ENCODE data around the gene CHRNA7.
"Not testable (repeated sequence)": the region's sequence is repeated elsewhere in the genome, so short reads cannot be mapped to it uniquely, and the experiment has no call there.

Gene CHRNA7

DNA sequence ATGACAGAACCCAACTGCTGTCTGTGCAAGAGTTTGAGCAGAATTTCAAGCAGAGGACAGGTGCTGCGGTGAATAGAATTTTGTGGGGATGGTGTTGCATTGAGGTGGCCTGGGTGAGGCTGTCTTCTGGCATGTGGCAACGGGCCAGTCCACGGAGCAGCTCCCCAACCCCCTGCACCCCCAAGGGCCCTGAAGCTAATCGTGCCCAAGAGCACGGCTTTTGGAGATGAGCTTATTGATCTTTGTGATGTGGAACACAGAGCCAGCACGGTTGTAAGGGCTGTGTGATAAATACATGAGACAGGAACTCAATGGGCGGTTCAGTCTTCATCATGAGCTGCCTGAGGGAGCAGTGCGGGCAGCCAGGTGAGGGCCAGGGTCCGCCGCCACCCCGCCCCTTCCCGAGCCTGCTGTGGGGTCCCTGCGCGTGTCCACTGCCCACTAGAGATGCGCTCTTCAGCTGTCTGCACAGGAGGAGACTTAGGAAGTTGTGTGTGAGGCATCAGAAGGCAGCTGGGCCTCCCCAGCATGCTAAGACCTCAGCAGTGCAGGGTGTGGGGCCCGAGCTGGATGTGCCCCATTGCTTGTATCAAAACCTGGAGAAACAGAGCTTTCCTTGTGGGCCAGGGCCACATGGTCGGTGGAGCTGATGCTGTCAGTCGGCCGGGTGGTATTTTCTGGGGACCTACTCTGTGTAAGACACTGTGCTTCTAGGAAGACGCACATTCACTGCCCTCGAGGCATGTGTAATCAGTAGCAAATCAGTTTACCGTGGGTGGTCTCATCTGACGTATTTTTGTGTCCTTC lies 90.5 kb downstream of the CHRNA7 start:
- no peak for DNase-seq

DNA sequence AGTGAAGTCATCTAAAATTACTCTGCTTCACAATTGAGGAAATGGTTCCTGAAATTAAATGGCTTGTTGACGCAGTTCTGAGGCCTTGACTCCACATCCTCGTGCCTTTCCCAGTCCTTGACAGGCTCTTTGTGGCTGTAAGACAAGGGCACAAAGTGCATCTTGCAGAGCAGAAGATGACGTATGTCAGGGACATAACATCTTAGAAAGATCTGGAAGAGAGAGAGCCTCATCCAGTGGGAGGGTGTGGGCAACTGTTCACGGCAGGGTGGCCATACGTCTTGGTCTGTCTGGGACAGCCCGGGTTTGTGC lies 91.0 kb downstream of the CHRNA7 start:
- DNase-seq: no peak

DNA sequence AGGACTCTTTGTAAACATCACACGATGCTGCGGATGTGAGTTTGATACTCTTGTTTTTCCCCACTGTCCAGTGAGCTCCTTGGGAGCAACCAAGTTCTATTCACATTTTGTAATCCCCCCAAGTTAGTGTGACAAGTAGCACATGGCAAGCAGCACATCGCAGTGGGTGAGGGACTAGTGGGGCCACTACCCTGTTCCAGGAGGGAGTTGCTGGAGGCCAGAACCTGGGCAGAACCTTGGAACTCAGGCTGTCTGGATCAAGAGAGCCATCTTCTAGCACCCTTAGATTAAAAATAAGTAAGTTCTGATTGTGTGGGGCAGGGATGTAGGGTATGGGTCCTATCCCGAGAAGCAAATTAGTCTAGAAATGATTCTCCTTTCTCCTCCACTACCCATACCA lies 91.7 kb downstream of the CHRNA7 start:
- DNase-seq: no peak

DNA sequence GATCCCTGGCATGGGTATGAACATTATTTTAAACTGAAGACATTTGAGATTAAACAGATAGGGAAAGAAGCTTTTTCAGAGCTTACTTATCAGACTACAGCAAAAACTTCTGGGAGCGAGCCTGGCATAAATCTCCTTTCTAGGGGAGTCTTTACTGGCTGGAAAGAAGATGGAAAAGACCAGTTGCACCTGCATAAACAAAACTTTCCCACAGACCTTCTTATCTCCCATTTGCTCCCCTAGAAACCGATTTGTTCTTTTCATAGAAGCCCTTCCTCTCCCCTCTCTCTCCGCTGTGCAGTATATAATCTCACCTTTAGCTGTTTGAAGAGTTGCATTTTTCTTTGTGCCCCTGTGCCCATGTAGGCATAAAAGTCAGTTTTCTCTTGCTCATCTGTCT lies 93.2 kb downstream of the CHRNA7 start:
- DNase-seq: no peak

DNA sequence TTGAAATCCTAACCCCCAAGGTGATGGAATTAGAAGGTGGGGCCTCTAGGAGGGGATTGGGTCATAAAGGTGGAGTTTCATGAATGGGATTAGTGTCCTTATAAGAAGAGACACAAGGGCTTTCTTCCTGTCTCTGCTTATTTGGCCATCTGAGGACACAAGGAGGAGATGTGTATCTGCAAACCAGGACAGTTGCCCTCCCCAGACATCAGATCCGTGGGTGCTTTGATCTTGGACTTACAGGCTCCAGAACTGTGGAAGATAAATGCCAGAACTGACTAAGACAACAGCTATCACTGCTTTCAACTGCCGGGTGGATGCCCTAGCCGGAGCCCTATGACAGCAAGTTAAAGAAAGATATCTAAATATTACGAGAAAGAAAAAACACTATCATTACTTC lies 94.4 kb downstream of the CHRNA7 start:
- DNase-seq: no peak

DNA sequence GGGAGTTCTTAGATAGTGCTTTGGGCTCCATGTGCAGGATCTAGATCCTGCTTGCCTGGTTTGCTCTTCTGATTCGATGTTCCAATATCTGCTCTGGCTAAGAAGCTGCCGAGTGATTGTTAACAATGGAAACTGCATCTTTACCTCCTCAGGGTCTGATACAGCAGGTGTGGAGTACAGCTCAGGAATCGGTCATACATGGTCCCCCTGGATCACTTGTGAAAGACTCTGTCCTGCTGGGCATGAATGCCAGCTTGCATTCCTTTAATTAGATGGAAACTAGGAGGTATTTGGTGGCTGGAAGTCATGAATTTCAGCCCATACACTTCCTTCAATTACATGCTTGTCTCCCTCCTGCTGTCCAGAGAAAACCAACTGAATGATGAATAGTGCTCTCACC lies 95.3 kb downstream of the CHRNA7 start:
- no peak for DNase-seq

DNA sequence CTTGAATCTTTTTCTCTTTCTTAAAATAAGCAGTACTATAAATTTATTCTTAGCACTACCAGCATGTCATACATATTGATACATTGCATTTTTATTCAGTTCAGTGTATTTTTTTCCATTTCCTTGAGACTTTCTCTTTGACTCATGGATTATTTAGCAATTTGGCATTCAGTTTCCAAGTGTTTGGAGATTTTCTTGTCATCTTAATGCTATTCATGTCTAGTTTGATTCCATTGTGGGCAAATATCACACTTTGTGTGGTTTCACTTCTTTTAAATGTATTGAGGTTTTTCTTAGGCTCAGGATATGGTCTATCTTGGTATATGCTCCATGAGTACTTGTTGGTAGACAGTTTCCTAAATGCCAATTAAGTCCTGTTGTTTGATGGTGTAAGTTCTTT lies 99.5 kb downstream of the CHRNA7 start:
- no peak for DNase-seq

DNA sequence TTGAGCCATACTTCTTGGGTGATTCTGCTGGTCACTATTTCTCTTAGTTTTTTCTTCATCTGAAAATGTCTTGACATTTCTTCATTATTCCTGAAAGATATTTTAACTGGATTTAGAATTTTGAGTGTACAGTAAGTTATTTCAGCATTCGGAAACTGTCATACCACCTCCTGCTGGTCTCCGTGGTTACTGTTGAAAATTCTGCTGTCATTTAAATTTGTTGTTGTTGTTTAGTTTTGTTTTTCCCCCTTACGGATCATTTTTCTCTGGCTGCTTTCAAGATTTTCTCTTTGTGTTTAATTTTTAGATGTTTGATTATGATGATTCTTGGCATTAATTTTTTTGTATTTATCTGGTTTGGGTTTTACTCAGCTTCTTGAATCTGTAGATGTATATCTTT lies 100.5 kb downstream of the CHRNA7 start:
- no peak for DNase-seq

DNA sequence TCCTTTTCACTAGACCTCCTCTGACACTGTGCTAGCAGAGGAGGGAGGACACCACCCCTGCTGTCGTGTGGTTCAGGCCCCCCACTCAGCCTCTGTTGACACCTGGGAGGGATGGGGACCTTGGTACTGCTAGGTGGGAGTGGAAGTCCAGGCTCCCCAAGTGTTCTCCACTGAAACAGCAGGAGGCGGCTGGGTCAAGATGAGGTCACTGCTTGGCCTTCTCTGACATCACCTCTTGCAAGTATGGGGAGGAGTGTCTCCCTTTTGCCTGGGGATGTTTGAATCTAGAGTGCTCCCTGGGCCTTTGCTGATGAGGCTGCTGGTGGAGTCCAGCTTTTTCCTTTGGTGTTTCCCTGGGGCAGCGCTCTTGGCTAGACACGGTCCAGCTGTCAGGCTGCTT lies 101.5 kb downstream of the CHRNA7 start:
- no peak for DNase-seq

DNA sequence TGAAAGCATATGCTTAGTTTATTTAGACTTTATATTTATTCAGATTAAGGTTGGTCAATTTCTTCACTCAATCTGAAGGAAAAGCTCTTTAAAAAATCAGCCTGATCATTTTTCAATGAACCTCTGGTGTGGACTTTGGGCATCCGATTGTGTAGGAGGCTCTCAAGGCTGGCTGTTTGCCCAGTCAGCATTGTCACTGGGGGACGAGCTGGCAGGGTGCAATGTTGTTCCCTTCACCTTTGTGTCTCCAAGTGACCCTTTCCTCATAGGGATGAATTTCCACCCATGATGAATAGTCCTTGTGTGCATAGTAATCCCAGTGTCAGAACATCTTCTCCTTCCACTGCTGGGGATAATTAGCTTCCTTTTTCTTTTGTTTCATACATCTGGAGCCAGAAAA lies 102.5 kb downstream of the CHRNA7 start:
- no peak for DNase-seq

DNA sequence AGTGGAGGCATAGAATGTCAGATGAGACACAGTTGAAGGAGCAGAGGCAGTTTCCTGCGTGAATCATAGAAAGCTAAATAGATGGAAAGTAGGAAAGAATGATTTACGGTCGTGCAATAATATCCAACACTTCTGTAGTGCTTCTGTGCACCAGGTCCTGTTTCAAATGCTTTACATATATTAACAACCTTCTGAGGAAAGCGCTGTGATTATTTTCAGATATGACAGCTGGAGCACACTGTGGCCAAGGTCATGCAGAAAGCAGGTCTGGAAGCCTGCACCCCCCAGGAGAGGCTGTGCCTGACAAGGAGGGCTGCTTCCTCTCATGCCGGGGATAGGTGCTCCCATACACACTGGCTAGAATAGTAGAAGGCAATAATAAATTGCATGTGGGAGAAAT lies 104.5 kb downstream of the CHRNA7 start:
- no peak for DNase-seq

DNA sequence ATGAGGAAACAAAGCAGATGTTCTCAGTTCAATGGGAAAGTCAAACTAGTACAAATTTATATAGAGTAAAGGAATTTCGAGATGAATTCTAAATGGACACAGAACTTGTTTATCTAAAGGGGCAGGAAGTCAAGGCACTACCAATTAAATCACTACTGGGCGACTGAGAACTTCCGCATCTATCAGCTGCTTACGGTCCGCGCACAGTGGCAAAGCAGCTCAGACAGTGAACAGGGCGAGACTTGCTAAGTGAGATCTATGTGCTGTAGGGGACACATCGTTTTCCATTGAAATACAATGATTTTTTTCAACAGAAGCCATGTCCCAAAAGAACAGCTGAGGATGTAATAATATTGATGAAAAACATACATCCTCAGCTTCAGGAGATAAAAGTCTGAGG lies 105.0 kb downstream of the CHRNA7 start:
- DNase-seq: no peak

DNA sequence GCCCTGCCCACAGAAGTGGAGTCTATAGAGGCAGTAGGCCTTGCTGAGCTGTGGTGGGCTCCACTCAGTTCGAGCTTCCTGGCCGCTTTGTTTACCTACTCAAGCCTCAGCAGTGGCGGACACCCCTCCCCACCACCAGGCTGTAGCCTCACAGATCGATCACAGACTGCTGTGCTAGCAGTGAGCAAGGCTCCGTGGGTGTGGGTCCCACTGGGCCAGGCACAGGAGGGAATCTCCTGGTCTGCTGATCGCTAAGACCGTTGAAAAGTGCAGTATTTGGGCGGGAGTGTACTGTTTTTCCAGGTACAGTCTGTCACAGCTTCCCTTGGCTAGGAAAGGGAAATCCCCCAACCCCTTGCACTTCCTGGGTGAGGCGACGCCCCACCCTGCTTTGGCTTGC lies 115.2 kb downstream of the CHRNA7 start:
- DNase-seq: not testable (repeated sequence)

DNA sequence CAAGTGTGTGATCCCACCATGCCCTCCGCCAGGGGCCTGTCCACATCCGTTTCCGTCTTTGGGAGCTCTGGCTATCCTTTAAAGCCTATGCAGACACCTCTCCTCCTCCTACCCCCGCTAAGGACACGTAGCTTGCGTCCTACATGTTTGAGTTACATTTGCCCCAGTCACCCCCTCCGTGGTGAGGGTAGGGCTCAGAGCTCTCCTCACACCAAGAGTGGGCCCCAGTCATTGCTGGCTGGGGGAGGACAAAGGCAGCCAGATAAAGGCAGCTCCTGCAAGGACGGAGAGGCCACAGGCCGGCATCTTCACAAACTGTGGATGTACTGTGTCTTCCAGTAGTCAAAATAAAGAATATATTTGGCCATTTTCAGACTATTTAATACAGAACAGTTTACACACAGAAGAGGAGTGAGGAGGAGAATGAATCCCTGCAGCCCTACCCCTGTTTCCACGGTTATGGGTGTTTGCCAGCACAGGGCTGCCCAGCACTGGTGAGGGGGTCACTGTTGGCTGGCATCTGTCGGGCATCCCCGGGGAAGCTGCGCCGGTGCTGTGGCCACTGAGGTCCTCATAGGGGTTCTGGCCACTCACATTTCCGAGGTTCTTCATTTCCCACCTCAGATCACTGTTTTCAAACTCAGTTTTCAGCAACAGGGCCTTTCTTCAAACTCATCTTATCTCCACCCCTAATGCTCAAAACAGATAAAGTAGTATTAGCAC lies 118.7 kb downstream of the CHRNA7 start:
- DNase-seq: no peak

DNA sequence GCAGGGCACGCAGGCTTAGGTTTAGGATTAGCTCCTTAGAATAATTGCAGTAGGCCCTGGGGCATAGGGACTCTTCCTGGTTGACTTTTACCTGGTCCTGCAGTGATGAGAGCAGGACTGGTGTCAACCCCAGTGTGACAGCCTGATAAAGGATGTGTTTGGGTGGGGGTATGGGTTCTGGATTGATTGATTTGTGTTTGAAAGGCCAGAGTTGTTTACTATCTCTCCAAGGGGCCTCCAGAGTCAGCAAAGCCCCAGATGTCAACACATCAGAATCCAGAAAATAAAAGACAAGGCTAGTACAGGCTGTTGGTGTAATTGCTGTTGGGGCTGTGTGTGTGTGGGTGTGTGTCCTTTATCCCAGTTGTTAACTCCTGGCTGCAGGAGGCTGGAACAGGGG lies 122.3 kb downstream of the CHRNA7 start:
- DNase-seq: no peak

DNA sequence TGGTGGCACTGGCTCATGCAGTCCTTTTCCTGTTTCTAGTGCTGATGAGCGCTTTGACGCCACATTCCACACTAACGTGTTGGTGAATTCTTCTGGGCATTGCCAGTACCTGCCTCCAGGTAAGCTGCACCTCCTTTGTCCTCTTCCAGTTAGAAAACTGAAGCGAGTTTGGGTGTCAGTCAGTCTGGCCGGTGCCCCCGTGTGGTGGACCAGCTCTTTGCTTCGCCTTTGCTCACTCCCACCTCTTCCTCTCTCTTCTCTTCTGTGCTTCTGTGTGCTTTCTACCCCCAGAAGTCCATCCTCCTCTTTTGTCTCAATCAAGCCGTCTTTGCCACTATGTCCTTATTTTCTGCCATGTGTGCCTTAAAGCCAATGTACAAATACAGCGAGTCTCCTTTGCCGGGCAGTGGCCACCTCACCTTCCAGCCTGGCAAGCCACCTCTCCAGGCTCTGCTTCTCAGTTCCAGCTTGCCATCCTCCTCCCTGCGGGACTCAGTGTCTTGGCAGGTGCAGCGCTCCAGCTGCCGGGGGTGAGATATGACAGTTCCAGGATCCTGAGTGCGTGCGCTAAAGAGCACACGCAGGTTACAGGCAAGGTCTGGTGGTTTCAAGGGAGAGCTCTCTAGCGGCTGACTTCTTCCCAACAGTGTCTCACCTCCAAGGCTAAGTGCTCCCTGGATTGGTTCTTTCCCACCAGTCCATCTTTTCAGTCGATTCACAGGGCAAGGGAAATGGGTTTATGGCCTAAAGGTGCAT lies 123.7 kb downstream of the CHRNA7 start:
- DNase-seq: not testable (repeated sequence)

DNA sequence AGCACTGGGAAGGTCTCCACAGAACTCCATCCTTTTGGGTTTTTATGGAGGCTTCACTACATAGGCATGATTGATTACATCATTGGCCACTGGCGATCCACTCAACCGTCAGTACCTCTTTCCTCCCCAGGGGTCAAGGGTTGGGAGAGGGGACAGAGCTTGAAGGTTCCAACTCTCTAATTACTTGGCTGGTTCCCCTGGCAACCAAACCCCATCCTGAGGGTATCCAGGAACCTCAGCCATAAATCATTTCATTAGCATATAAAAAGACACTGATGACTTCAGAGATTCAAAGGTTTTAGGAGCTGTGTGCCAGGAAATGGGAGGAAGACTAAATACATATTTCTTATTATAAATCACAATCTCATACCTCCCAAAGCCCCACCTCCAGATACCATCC lies 131.8 kb downstream of the CHRNA7 start:
- DNase-seq: not testable (repeated sequence)

DNA sequence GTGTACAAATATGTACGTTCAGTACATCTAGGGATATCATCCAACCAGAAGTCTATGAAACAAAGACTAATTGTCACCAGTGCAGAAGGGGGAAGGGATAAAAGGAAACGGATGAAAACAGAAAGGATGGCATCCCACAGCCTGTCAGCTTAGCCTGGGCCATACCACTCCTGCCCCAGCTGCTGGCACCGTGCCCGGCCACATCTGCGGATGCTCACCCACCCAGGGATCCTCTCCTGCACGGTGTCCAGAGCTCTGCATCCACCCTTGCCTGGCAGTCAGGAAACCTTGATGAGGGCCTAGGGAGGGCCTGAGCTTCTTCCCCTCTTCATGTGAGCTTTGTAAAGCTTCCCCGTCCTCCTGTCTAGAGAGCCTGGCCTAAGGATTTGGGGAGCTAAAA lies 133.8 kb downstream of the CHRNA7 start:
- DNase-seq: not testable (repeated sequence)

DNA sequence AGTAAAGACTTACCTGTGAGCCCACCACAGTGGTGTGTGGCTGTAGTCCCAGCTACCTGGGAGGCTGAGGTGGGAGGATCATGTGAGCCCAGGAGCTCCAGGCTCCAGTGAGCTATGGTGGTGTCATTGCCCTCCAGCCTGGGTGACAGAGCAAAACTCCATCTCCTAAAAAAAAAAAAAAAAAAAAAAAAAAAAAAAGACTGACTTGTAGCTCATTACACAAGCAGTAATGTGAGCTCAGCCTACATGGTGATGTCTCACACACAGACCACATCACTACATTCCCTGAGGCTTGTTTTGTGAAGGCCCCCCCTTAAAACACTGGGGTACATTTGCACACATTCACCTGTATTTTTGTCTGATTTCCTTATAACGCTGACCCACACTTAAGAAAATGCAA lies 134.4 kb downstream of the CHRNA7 start:
- not testable (repeated sequence) for DNase-seq

DNA sequence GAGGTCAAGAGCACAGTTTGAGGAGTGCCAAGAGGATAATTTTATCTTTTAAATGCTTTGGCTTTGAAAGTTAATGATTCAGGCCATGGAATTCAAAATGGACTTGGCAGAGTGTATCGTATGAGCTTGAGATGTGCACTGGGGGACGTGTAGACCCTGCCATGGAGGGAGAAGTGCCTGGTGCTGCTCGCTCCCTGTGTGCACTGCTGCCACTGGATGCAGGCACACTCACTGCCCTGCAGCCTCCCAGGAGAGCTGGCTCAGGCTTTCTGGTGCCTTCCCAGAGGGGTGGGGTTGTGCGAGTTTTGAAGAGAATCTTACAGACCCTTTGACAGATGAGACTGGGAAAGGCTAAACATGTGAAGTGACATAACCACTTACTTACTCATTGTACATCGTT lies 135.5 kb downstream of the CHRNA7 start:
- DNase-seq: not testable (repeated sequence)

DNA sequence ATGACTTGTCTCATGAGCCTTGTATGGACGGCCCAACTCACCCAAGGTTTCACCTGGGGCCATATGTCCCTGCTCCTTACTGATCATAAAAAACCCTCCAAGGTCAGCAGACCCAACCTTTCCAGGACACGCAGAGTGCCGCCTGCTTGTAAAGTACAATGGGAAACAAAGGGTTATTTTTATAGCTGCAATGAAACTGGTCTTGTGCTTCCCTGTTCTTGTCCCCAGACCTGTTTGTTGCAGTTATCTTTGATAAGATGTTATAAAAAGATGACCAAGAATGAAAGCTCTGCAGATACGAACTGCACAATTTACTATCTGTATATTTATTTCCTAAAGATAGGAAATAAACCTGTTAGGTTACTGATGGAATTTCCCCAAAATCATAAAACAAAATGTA lies 136.0 kb downstream of the CHRNA7 start:
- DNase-seq: not testable (repeated sequence)

DNA sequence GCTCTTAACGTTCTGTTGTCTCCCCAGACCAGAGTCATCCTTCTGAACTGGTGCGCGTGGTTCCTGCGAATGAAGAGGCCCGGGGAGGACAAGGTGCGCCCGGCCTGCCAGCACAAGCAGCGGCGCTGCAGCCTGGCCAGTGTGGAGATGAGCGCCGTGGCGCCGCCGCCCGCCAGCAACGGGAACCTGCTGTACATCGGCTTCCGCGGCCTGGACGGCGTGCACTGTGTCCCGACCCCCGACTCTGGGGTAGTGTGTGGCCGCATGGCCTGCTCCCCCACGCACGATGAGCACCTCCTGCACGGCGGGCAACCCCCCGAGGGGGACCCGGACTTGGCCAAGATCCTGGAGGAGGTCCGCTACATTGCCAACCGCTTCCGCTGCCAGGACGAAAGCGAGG lies 137.6 kb downstream of the CHRNA7 start:
- not testable (repeated sequence) for DNase-seq

DNA sequence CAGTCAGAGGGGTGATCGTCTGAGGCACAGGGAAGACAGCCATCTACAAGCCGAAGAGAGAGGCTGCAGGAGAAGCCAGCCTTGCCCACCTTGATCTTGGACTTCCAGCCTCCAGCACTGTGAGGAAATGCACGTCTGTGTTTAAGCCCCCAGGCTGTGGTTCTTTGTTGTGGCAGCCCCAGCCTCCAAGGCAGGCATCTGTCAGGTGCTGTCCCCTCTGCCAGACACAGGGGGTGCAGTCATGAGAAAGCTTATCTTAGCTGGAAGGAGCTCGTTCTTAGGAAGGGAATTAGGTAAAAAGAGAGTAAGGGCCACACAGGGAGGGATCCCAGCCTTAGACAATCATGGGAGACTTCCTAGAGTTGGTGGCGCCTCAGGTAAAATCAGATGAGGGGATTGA lies 150.3 kb downstream of the CHRNA7 start:
- DNase-seq: not testable (repeated sequence)

DNA sequence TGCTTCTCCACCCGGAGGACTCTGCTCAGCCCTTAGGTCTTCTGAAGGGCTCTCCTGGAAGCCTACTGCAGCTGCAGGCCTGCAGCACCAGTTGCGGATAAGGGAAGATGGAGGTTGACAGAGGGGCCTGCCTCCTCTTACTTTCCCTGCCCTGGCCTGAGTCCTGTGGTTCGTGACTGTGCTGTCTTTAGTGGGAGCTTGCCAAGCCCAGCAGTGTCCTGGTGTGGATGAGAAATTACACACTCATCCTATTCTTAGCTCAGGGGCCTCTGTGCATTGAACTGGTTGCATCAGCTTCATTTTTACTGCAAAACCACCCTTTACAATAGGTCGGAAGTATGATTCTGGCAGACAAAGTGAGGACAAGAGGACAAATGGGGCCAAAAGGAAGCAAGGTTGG lies 163.5 kb downstream of the CHRNA7 start:
- not testable (repeated sequence) for DNase-seq
